Epithelial cell of proximal tubule (primary cell): ENCODE results near the gene PEG3. TPM values are rescaled to one million over a fixed set of nuclear protein-coding genes. Genes with fewer than 3 reads are reported as not detected.
"Not testable (repeated sequence)": the region's sequence is repeated elsewhere in the genome, so short reads cannot be mapped to it uniquely, and the experiment has no call there.

Experiments used
- DNase-seq: peaks from one replicate; pipeline ENCODE4 v3.0.0-alpha.2; 2011; ENCODE audit warnings: low read depth
- H3K4me3 ChIP-seq: 2 replicates; pipeline ENCODE4 v1.5.1; 2011; ENCODE audit warnings: low read depth, mild to moderate bottlenecking, low read length
- CTCF ChIP-seq: conservative IDR thresholded peaks from 2 replicates; pipeline ENCODE4 v1.5.1; 2012; ENCODE audit warnings: low read depth, mild to moderate bottlenecking, low read length
- total RNA-seq: library from RNA; depleted of rRNA; stranded (reverse); fragments of >200 nt; gene quantifications from 2 replicates; pipeline ENCODE4 v1.2.3, GENCODE V29; 2015

The PEG3 gene
- total RNA-seq, 1 donor from 2014 or later, result 2.8 TPM

- H3K4me3 ChIP-seq, result no peak overlapping the region
- TF ChIP-seq CTCF, result no peak
- DNase-seq, result no peak
Observed at GRCh38 chr19:56874530-56874929, 34.0 kb upstream of the PEG3 start.

- TF ChIP-seq CTCF, result no peak
- DNase-seq, result no peak
- H3K4me3 ChIP-seq, result no peak overlapping the region
Observed at GRCh38 chr19:56873493-56873892, 33.0 kb upstream of the PEG3 start.

- TF ChIP-seq CTCF, result no peak
- H3K4me3 ChIP-seq, result no peak overlapping the region
- no peak for DNase-seq
Observed at GRCh38 chr19:56869886-56870285, 29.4 kb upstream of the PEG3 start.

- no peak for TF ChIP-seq CTCF
- no peak for DNase-seq
- no peak overlapping the region for H3K4me3 ChIP-seq
Observed at GRCh38 chr19:56868446-56868845, 27.9 kb upstream of the PEG3 start.

GRCh38 chr19:56866538-56866937, 26.0 kb upstream of the PEG3 start:
- no peak overlapping the region for H3K4me3 ChIP-seq
- TF ChIP-seq CTCF, result no peak
- DNase-seq, result no peak

- no peak for TF ChIP-seq CTCF
- no peak for DNase-seq
- H3K4me3 ChIP-seq, result no peak overlapping the region
Observed at GRCh38 chr19:56864443-56865125, 24.1 kb upstream of the PEG3 start.

GRCh38 chr19:56862741-56863140, 22.2 kb upstream of the PEG3 start:
- no peak for TF ChIP-seq CTCF

GRCh38 chr19:56860409-56860808, 19.9 kb upstream of the PEG3 start:
- not testable (repeated sequence) for DNase-seq

More at GRCh38 chr19:56862741-56863140, 22.2 kb upstream of the PEG3 start:
- DNase-seq, result no peak
- no peak overlapping the region for H3K4me3 ChIP-seq

More at GRCh38 chr19:56860409-56860808, 19.9 kb upstream of the PEG3 start:
- H3K4me3 ChIP-seq, result not testable (repeated sequence)
